Suppressor macrophage treated with lipopolysaccharide for 4 hours (primary cell): Measurements from ENCODE around the gene SLITRK1.

Source experiments
- DNase-seq: peaks from one replicate; pipeline ENCODE4 v3.0.0-alpha.2; 2020

Gene SLITRK1

GRCh38 chr13:83865161-83866137, 16.8 kb downstream of the SLITRK1 start:
- DNase-seq: no peak

GRCh38 chr13:83853771-83854170, 28.5 kb downstream of the SLITRK1 start:
- no peak for DNase-seq

- DNase-seq: no peak
Observed at GRCh38 chr13:83845106-83845505, 37.2 kb downstream of the SLITRK1 start.

- no peak for DNase-seq
Observed at GRCh38 chr13:83839146-83839545, 43.1 kb downstream of the SLITRK1 start.

- no peak for DNase-seq
Observed at GRCh38 chr13:83831796-83832195, 50.5 kb downstream of the SLITRK1 start.

- no peak for DNase-seq
Observed at GRCh38 chr13:83829810-83830209, 52.5 kb downstream of the SLITRK1 start.

- DNase-seq: no peak
Observed at GRCh38 chr13:83827338-83827737, 54.9 kb downstream of the SLITRK1 start.
